OCI-LY7 (cell line): Measurements from ENCODE around the gene TTYH1. TPM values are rescaled to one million over a fixed set of nuclear protein-coding genes. Genes with fewer than 3 reads are reported as not detected.

Experiments
- BruUV-seq: library from RNA; stranded (reverse); fragments of 400-500 nt; replicated peaks from 2 replicates; lab custom pipeline; 2021; lab: Mats Ljungman, UMichigan
- CTCF ChIA-PET: fragments of 300-600 bp; sonication (Branson Sonifier 250); formaldehyde crosslinking; loops from one replicate; lab custom pipeline; 2022; ENCODE audit warnings: antibody characterized with exemption; ENCODE audit not compliant: unreplicated experiment; lab: Charles Lee
- POLR2A ChIA-PET: fragments of 300-600 bp; sonication (Branson Sonifier 250); formaldehyde crosslinking; loops from one replicate; lab custom pipeline; 2022; ENCODE audit warnings: antibody characterized with exemption; lab: Charles Lee
- DNase-seq: peaks from one replicate; pipeline ENCODE4 v3.0.0-alpha.2; 2015; ENCODE audit warnings: low spot score
- H2AFZ ChIP-seq: fragments of 200-600 bp; sonication (generic), shearing (Covaris generic); 2 replicates; pipeline ENCODE4 v1.6.1; 2014; ENCODE audit warnings: mild to moderate bottlenecking, antibody characterized with exemption, low read length, moderate library complexity
- H3K27ac ChIP-seq: fragments of 200-600 bp; sonication (generic); 2 replicates; pipeline ENCODE4 v1.5.1; 2014; ENCODE audit warnings: mixed run types, low read depth, mild to moderate bottlenecking, moderate library complexity, low read length, inconsistent platforms; ENCODE audit not compliant: poor library complexity, severe bottlenecking
- H3K36me3 ChIP-seq: fragments of 200-600 bp; sonication (generic); 2 replicates; pipeline ENCODE4 v1.6.1; 2014; ENCODE audit warnings: mild to moderate bottlenecking, antibody characterized with exemption, low read length, moderate library complexity, mixed read lengths; ENCODE audit not compliant: insufficient read depth
- H3K4me1 ChIP-seq: fragments of 200-600 bp; sonication (generic); 2 replicates; pipeline ENCODE4 v1.5.1; 2014; ENCODE audit warnings: mild to moderate bottlenecking, low read length; ENCODE audit not compliant: insufficient read depth, poor library complexity, severe bottlenecking
- H3K4me2 ChIP-seq: fragments of 200-600 bp; sonication (generic); 2 replicates; pipeline ENCODE4 v1.6.1; 2014; ENCODE audit warnings: mild to moderate bottlenecking, low read length
- H3K4me3 ChIP-seq: fragments of 200-600 bp; sonication (generic); 2 replicates; pipeline ENCODE4 v1.5.1; 2014; ENCODE audit warnings: mild to moderate bottlenecking, low read depth, low read length; ENCODE audit not compliant: poor library complexity, severe bottlenecking
- H3K79me2 ChIP-seq: fragments of 200-600 bp; sonication (generic); 2 replicates; pipeline ENCODE4 v1.6.1; 2016; ENCODE audit warnings: low read depth, mild to moderate bottlenecking, low read length, moderate library complexity, mixed read lengths; ENCODE audit not compliant: insufficient read depth
- H3K9me2 ChIP-seq: fragments of 200-600 bp; sonication (generic); 2 replicates; pipeline ENCODE4 v1.6.1; 2016; ENCODE audit warnings: mild to moderate bottlenecking, low read length, mixed read lengths; ENCODE audit not compliant: insufficient read depth
- H3K9me3 ChIP-seq: fragments of 200-600 bp; sonication (generic); 2 replicates; pipeline ENCODE4 v1.6.1; 2014; ENCODE audit warnings: mild to moderate bottlenecking, mixed run types, low read length, mixed read lengths
- H4K20me1 ChIP-seq: fragments of 200-600 bp; sonication (generic); 2 replicates; pipeline ENCODE4 v1.6.1; 2014; ENCODE audit warnings: mild to moderate bottlenecking, antibody characterized with exemption, low read length, moderate library complexity, mixed read lengths; ENCODE audit not compliant: insufficient read depth
- EZH2phosphoT487 ChIP-seq: fragments of 200-600 bp; sonication (generic); IDR thresholded peaks from 2 replicates; pipeline ENCODE4 v1.6.1; 2018; ENCODE audit warnings: low read depth, borderline replicate concordance, mild to moderate bottlenecking, mixed run types, antibody characterized with exemption, low read length, moderate library complexity, mixed read lengths
- intact Hi-C: fragments of 100-400 bp; cut with micrococcal nuclease; formaldehyde crosslinking; loops from one replicate; pipeline ENCODE4 v1.10.0; 2022; ENCODE audit not compliant: unreplicated experiment
- total RNA-seq, 2 experiments: library from RNA; depleted of rRNA in 1 of 2; stranded (reverse); fragments of >200 nt in 1 of 2; shearing (Covaris generic) in 1 of 2; gene quantifications; 2 replicates each; pipeline ENCODE4 v1.2.3, GENCODE V29; 2014 to 2022
- TF ChIP-seq, protein P1 (sequence below): fragments of 200-600 bp; sonication (generic); conservative IDR thresholded peaks from 2 replicates; pipeline ENCODE4 v1.5.1; 2014; ENCODE audit warnings: mild to moderate bottlenecking, antibody characterized with exemption, low read length, moderate library complexity, mixed read lengths

TTYH1 gene
- total RNA-seq, 2 experiments from 2014 or later = 0.53 TPM; not detected in 1

DNA sequence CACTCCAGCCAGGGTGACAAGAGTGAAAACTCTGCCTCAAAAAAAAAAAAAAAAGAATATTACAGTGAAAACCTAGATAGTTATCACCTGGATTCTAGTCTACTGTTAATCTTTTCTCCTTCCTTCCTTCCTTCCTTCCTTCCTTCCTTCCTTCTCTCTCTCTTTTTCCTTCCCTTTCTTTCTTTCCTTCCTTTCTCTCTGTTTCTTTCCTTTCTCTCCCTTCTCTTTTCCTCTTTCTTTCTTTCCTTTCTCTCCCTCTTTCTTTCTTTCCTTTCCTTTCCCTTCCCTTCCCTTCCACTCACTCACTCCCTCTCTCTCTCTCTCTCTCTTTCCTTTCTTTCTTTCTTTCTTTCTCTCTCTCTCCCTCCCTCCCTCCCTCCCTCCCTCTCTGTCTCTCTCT lies 9.6 kb upstream of the TTYH1 start:
- no peaks in the 10 kb centered on the region for H3K4me1 ChIP-seq

DNA sequence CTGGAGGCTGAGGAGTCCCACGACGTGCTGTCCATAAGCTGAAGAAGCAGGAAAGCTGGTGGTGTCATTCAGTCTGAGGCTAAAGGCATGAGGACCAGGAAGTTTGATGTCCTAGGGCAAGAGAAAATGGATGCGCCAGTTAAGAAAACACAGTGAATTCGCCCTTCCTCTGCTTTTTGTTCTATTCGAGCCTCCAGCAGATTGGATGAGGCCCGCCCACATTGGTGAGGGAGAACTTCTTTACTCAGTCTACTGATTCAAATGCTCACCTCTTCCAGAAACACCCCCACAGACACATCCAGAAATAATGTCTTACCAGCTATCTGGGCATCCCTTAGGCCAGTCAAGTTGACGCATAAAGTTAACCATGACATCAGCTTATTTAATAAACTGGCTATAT lies 7.5 kb upstream of the TTYH1 start:
- intact Hi-C loops = no loop called here
- Histone ChIP-seq H3K27ac (no peak overlapping the region), H3K4me2 (no peak overlapping the region), H4K20me1 (no peaks in the 10 kb centered on the region), H3K9me3 (peaks cover 10% of the 10 kb centered on the region; the same call in 1 of the 2 replicates), H3K36me3 (no peaks in the 10 kb centered on the region), H3K4me3 (no peak overlapping the region), H2AFZ (no peak overlapping the region), H3K9me2 (no peaks in the 10 kb centered on the region), H3K79me2 (no peaks in the 10 kb centered on the region), H3K4me1 (no peaks in the 10 kb centered on the region)
- ChIA-PET CTCF (no interaction called here), POLR2A (no interaction called here)
- TF ChIP-seq EZH2phosphoT487 = no peak
- TF ChIP-seq, protein P1, sequence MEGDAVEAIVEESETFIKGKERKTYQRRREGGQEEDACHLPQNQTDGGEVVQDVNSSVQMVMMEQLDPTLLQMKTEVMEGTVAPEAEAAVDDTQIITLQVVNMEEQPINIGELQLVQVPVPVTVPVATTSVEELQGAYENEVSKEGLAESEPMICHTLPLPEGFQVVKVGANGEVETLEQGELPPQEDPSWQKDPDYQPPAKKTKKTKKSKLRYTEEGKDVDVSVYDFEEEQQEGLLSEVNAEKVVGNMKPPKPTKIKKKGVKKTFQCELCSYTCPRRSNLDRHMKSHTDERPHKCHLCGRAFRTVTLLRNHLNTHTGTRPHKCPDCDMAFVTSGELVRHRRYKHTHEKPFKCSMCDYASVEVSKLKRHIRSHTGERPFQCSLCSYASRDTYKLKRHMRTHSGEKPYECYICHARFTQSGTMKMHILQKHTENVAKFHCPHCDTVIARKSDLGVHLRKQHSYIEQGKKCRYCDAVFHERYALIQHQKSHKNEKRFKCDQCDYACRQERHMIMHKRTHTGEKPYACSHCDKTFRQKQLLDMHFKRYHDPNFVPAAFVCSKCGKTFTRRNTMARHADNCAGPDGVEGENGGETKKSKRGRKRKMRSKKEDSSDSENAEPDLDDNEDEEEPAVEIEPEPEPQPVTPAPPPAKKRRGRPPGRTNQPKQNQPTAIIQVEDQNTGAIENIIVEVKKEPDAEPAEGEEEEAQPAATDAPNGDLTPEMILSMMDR = no peak
- DNase-seq = no peak
- BruUV-seq = no TSS peak

More for the DNA sequence above, 9.6 kb upstream of the TTYH1 start:
- ChIA-PET CTCF (no interaction called here), POLR2A (no interaction called here)
- H3K4me3 ChIP-seq = no peak overlapping the region
- no peak overlapping the region for H2AFZ ChIP-seq
- no TSS peak for BruUV-seq
- TF ChIP-seq EZH2phosphoT487 = no peak
- TF ChIP-seq, protein P1 = no peak
- H3K79me2 ChIP-seq = no peaks in the 10 kb centered on the region
- H4K20me1 ChIP-seq = no peaks in the 10 kb centered on the region
- DNase-seq = no peak
- H3K36me3 ChIP-seq = no peaks in the 10 kb centered on the region
- no peak overlapping the region for H3K4me2 ChIP-seq
- H3K9me3 ChIP-seq = peaks cover 10% of the 10 kb centered on the region; the same call in 1 of the 2 replicates
- intact Hi-C loops = no loop called here
- H3K9me2 ChIP-seq = no peaks in the 10 kb centered on the region
- no peak overlapping the region for H3K27ac ChIP-seq

DNA sequence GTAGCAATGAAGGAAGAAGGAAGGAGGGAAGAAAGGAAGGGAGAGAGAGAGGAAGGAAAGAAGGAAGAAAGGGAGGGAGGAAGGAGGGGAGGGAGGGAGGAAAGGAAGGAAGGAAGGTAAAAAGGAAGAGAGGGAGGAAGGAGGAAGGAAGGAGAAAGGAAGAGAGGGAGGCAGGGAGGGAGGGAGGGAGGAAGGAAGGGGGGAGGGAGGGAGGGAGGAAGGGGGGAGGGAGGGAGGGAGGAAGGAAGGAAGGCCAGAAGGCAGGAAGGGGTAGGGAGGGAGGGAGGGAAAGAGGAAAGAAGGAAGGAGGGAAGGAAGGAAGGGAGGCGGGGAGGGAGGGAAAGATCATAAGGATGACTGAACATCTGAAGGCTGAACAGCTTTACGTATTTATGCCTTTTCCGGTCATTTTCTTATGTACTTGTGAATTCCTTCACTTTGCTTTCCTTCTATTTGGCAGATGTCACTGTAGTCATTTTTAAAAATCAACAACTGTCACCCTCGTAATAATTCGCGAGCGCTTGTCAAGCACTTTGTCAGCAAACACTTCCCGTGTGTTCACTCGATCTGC lies 6.7 kb upstream of the TTYH1 start:
- Histone ChIP-seq H3K4me1 (no peaks in the 10 kb centered on the region), H2AFZ (no peak overlapping the region), H3K9me2 (no peaks in the 10 kb centered on the region), H3K79me2 (no peaks in the 10 kb centered on the region), H3K27ac (no peak overlapping the region), H4K20me1 (no peaks in the 10 kb centered on the region), H3K4me3 (no peak overlapping the region), H3K4me2 (no peak overlapping the region), H3K36me3 (no peaks in the 10 kb centered on the region), H3K9me3 (peaks cover 10% of the 10 kb centered on the region; the same call in 1 of the 2 replicates)
- ChIA-PET POLR2A (no interaction called here), CTCF (no interaction called here)
- no peak for TF ChIP-seq EZH2phosphoT487
- TF ChIP-seq, protein P1 = no peak
- intact Hi-C loops = no loop called here
- BruUV-seq = no TSS peak
- DNase-seq = no peak
